Nephron progenitor cell (in vitro differentiated cells): ENCODE data around the gene STAT6.

Experiments
- DNase-seq: peaks from one replicate; pipeline ENCODE4 v3.0.0; 2021
- H3K27ac Mint-ChIP-seq: 2 replicates; pipeline ENCODE4 v1.8.0; 2021; ENCODE audit warnings: mild to moderate bottlenecking, moderate library complexity, mixed read lengths
- H3K27me3 Mint-ChIP-seq: 2 replicates; pipeline ENCODE4 v1.8.0; 2021; ENCODE audit warnings: mild to moderate bottlenecking, low read depth, mixed read lengths; ENCODE audit not compliant: poor library complexity
- H3K36me3 Mint-ChIP-seq: 2 replicates; pipeline ENCODE4 v1.8.0; 2021; ENCODE audit warnings: low read depth, mixed read lengths
- H3K4me1 Mint-ChIP-seq: 2 replicates; pipeline ENCODE4 v1.8.0; 2021; ENCODE audit warnings: mixed read lengths
- H3K4me3 Mint-ChIP-seq: 2 replicates; pipeline ENCODE4 v1.8.0; 2021; ENCODE audit warnings: mild to moderate bottlenecking, moderate library complexity, mixed read lengths
- H3K9me3 Mint-ChIP-seq: 2 replicates; pipeline ENCODE4 v1.8.0; 2021; ENCODE audit warnings: mild to moderate bottlenecking, moderate library complexity, mixed read lengths
- CTCF ChIP-seq: fragments of 200-600 bp; sonication (generic); IDR thresholded peaks from 2 replicates; pipeline ENCODE4 v1.5.0; 2021; ENCODE audit warnings: antibody characterized with exemption

STAT6 gene

DNA sequence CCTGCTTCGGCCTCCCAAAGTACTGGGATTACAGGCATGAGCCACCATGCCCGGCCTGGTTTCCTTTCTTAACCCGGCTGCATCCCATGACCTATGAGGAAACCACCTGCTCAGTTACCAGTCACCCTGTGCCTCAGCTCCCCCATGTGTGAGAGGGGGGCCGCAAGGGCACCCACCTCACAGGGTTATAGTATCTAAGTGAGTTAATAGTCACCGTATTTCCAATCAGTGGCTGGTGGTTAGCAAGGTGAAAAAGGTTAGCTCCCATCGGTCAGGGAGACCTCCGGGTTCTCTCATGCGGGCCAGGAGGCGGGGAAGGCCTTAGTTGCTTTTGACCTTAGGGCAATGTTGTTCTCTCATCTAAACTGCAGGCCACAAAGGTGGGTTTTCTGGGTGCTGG lies 23.8 kb upstream of the STAT6 start:
- Mint-ChIP-seq H3K4me3 (peak overlapping the region; percentile 58), H3K27me3 (peaks cover 10% of the 10 kb centered on the region), H3K27ac (peak overlapping the region; percentile 88), H3K9me3 (no peaks in the 10 kb centered on the region), H3K4me1 (peaks cover 97% of the 10 kb centered on the region), H3K36me3 (peaks cover 14% of the 10 kb centered on the region)
- no peak for DNase-seq
- no peak for TF ChIP-seq CTCF

DNA sequence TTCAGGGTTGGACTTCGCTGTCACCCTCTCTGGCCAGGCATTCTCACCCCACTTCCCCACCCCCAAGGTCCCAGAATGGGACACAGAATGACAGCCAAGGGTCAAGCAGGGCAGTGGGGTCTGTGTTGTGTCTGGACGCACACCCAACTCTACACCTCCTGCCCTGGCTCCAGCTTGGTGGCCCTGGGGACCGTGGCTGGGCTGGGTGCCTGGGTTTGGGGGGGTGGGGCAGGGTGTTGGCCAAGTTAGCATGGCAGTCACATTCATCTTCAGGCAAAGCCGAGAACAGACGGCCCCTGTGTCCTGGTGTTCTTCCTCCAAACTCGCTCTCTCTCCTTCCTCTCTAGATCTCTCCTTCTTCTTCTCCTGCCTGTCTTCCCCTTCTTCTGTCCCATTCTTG lies 22.8 kb upstream of the STAT6 start:
- no peak for DNase-seq
- peak overlapping the region; percentile 88 for H3K27ac Mint-ChIP-seq
- TF ChIP-seq CTCF: no peak
- no peaks in the 10 kb centered on the region for H3K9me3 Mint-ChIP-seq
- H3K4me1 Mint-ChIP-seq: peaks cover 91% of the 10 kb centered on the region
- H3K4me3 Mint-ChIP-seq: peak overlapping the region; percentile 57
- H3K27me3 Mint-ChIP-seq: peaks cover 11% of the 10 kb centered on the region
- H3K36me3 Mint-ChIP-seq: peaks cover 5% of the 10 kb centered on the region

DNA sequence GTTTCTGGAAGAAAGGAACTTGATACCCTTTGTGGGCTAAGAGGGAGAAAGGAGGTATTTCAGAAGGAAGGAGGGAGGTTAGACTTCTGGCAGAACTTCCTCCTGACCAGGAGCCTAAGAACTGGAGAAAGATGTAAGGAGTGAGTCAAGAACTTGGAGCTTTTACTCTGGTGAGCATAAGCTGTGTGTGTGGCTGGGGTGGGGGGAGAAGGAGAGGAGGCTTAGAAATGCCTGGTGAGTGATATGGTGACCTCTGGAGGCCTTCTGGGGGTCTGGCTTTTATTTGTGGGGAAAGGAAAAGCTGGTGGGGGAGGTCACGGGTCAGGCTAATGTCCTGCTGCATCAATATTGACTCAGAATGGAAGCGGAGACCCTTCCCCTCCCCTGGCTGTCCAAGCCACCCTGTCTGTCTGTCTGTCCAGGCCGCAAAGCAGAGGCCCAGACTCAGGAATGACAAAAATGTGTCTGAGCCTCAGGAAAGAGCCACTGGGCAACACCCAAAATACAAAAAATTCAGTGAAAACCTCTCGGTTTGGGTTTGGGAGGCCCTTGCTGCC lies 21.9 kb upstream of the STAT6 start:
- no peak for DNase-seq
- H3K9me3 Mint-ChIP-seq: no peaks in the 10 kb centered on the region
- H3K36me3 Mint-ChIP-seq: no peaks in the 10 kb centered on the region
- H3K27ac Mint-ChIP-seq: peak overlapping the region; percentile 58
- no peak for TF ChIP-seq CTCF
- H3K27me3 Mint-ChIP-seq: peaks cover 11% of the 10 kb centered on the region
- H3K4me3 Mint-ChIP-seq: peak overlapping the region; percentile 68
- H3K4me1 Mint-ChIP-seq: peaks cover 83% of the 10 kb centered on the region

- DNase-seq: no peak
- peak overlapping the region; percentile 90 for H3K4me3 Mint-ChIP-seq
- TF ChIP-seq CTCF: no peak
- H3K27ac Mint-ChIP-seq: peak overlapping the region; percentile 58
- no peaks in the 10 kb centered on the region for H3K36me3 Mint-ChIP-seq
- no peaks in the 10 kb centered on the region for H3K9me3 Mint-ChIP-seq
- peaks cover 12% of the 10 kb centered on the region for H3K27me3 Mint-ChIP-seq
- peaks cover 78% of the 10 kb centered on the region for H3K4me1 Mint-ChIP-seq
These were observed 21.0 kb upstream of the STAT6 start for GRCh38 chr12:57131896-57132744.

DNA sequence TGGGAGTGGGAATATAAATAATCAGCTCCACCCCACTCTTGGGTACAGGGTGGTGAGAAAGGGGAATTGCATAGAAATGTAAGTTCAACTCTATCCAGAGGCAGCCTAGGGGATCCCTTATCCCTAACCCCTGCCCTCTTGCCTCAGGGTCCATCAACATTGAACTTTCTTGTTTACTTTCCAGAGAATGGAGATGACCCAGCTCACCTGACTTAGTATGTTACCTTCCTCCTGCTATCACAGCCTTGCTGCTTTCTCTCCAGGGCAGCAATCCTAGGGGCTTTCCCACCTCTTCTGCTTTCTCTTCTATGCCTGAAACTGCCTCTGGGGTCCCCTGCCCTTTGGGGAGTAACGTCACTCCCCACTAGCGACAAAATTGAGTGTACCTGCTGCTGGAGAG lies 19.8 kb upstream of the STAT6 start:
- DNase-seq: no peak
- Mint-ChIP-seq H3K27ac (peak overlapping the region; percentile 85), H3K27me3 (peaks cover 19% of the 10 kb centered on the region), H3K4me1 (peaks cover 80% of the 10 kb centered on the region), H3K4me3 (peak overlapping the region; percentile 90), H3K36me3 (no peaks in the 10 kb centered on the region), H3K9me3 (no peaks in the 10 kb centered on the region)
- no peak for TF ChIP-seq CTCF
